ENCODE measurements around the gene ARHGEF4. TPM values are rescaled to one million over a fixed set of nuclear protein-coding genes. Genes with fewer than 3 reads are reported as not detected.

The ARHGEF4 gene
- 8.9 and 9.7 TPM in 2 replicates for total RNA-seq (2014; rRNA removed; shearing (Covaris generic))

GRCh38 chr2:130836501-130837174, at the start of gene ARHGEF4:
TSS of gene ARHGEF4 (plus strand) at chr2:130836914. CDS start at chr2:130836954, 40 bp downstream.

GRCh38 chr2:131093006-131093695, 256.4 kb downstream of the ARHGEF4 start, which contains the start of gene FAM168B:
TSS of gene FAM168B (minus strand) at chr2:131093460. CDS start at chr2:131082646, 10,814 bp downstream.

Small RNA genes lying within 50 kb of the gene (small RNA-seq; reads per million reads assigned to genes)
- not detected for gene RF00423

Other genes with a start within 250 kb of the ARHGEF4 start
- gene CFC1, start 237.3 kb upstream of the ARHGEF4 start, total RNA-seq (2014; rRNA removed; shearing (Covaris generic)) = not detected in 2 replicates
- 0.03 and 0.19 TPM in 2 replicates for gene POTEJ, start 225.5 kb upstream of the ARHGEF4 start, total RNA-seq (2014; rRNA removed; shearing (Covaris generic))
- gene GPR148, start 107.8 kb upstream of the ARHGEF4 start, total RNA-seq (2014; rRNA removed; shearing (Covaris generic)) = not detected in 2 replicates
- not detected in 2 replicates for gene AMER3, start 81.4 kb upstream of the ARHGEF4 start, total RNA-seq (2014; rRNA removed; shearing (Covaris generic))

Data from A375 (cell line).